ENCODE data around the gene KMT5B.
"Not testable (repeated sequence)": the region's sequence is repeated elsewhere in the genome, so short reads cannot be mapped to it uniquely, and the experiment has no call there.

Gene KMT5B

GRCh38 chr11:68213135-68213515 is at the start of gene KMT5B:
KMT5B (minus strand) TSS chr11:68213296; CDS start chr11:68190076, 23,220 bp downstream.
- peak; percentile 78 for DNase-seq

GRCh38 chr11:68262544-68262827 is 49.4 kb upstream of the KMT5B start:
- no peak for DNase-seq

- no peak for DNase-seq
Measured at GRCh38 chr11:68261749-68262543, 48.9 kb upstream of the KMT5B start.

- no peak for DNase-seq
Measured at GRCh38 chr11:68261006-68261405, 47.9 kb upstream of the KMT5B start.

- DNase-seq: no peak
Measured at GRCh38 chr11:68260484-68260883, 47.4 kb upstream of the KMT5B start.

- no peak for DNase-seq
Measured at GRCh38 chr11:68259122-68259959, 46.2 kb upstream of the KMT5B start.

GRCh38 chr11:68258363-68258765 is 45.3 kb upstream of the KMT5B start:
- no peak for DNase-seq

GRCh38 chr11:68257477-68258362 is 44.6 kb upstream of the KMT5B start:
- DNase-seq: peak; percentile 100

- no peak for DNase-seq
Measured at GRCh38 chr11:68256331-68256741, 43.2 kb upstream of the KMT5B start.

- no peak for DNase-seq
Measured at GRCh38 chr11:68255526-68255925, 42.4 kb upstream of the KMT5B start.

- DNase-seq: no peak
Measured at GRCh38 chr11:68254421-68254820, 41.3 kb upstream of the KMT5B start.

GRCh38 chr11:68251765-68252164 is 38.7 kb upstream of the KMT5B start:
- DNase-seq: no peak

GRCh38 chr11:68244912-68245311 is 31.8 kb upstream of the KMT5B start:
- not testable (repeated sequence) for DNase-seq

GRCh38 chr11:68243847-68244246 is 30.8 kb upstream of the KMT5B start:
- not testable (repeated sequence) for DNase-seq

- DNase-seq: no peak
Measured at GRCh38 chr11:68242616-68243015, 29.5 kb upstream of the KMT5B start.

- DNase-seq: no peak
Measured at GRCh38 chr11:68231621-68232020, 18.5 kb upstream of the KMT5B start.

- no peak for DNase-seq
Measured at GRCh38 chr11:68229601-68230000, 16.5 kb upstream of the KMT5B start.

GRCh38 chr11:68226421-68226820 is 13.3 kb upstream of the KMT5B start:
- no peak for DNase-seq

- no peak for DNase-seq
Measured at GRCh38 chr11:68224606-68225005, 11.5 kb upstream of the KMT5B start.

- no peak for DNase-seq
Measured at GRCh38 chr11:68223275-68223674, 10.2 kb upstream of the KMT5B start.

GRCh38 chr11:68221406-68221805 is 8.3 kb upstream of the KMT5B start:
- DNase-seq: no peak

- no peak for DNase-seq
Measured at GRCh38 chr11:68216171-68216938, 3.3 kb upstream of the KMT5B start.

All from RPMI8226 (cell line).